IMR-90 (cell line): ENCODE data around the gene PARP6. TPM values are rescaled to one million over a fixed set of nuclear protein-coding genes. Genes with fewer than 3 reads are reported as not detected.
A peak's percentile ranks its signal among the peaks of the same experiment; 100 is the strongest.

Experiments
- ATAC-seq: fragments of 200-7000 bp; cut with Tn5 transposase; 2 replicates; pipeline ENCODE4 v1.9.1; 2020; ENCODE audit warnings: low read depth, mild to moderate bottlenecking, moderate library complexity
- BruUV-seq: library from RNA; stranded (reverse); fragments of 400-500 nt; replicated peaks from 2 replicates; lab custom pipeline; 2021; lab: Mats Ljungman, UMichigan
- CTCF ChIA-PET: fragments of 300-600 bp; formaldehyde crosslinking; extraction: SDS; loops from one replicate; lab custom pipeline; 2021; ENCODE audit warnings: antibody characterized with exemption; lab: Yijun Ruan, JAX
- POLR2A ChIA-PET: fragments of 300-600 bp; sonication (Branson Sonifier 250); formaldehyde crosslinking; loops from one replicate; lab custom pipeline; 2022; ENCODE audit warnings: antibody characterized with exemption; ENCODE audit not compliant: unreplicated experiment; lab: Charles Lee
- DNase-seq: peaks from one replicate; pipeline ENCODE4 v3.0.0; 2013
- H2AFZ ChIP-seq: replicated peaks from 2 replicates; pipeline ENCODE3; 2013; ENCODE audit warnings: low read length, mild to moderate bottlenecking; ENCODE audit not compliant: poor library complexity
- H2AK5ac ChIP-seq: 2 replicates; pipeline ENCODE4 v1.6.1; 2013; ENCODE audit warnings: low read depth, low read length, inconsistent platforms
- H2AK9ac ChIP-seq: replicated peaks from 2 replicates; pipeline ENCODE3; 2013; ENCODE audit warnings: mild to moderate bottlenecking, low read depth, low read length, moderate library complexity; ENCODE audit not compliant: poor library complexity
- H2BK120ac ChIP-seq: 2 replicates; pipeline ENCODE4 v1.6.1; 2013; ENCODE audit warnings: low read depth, low read length, inconsistent platforms
- H2BK15ac ChIP-seq: 3 replicates; pipeline ENCODE4 v1.6.1; 2013; ENCODE audit warnings: low read depth, low read length, inconsistent platforms
- H2BK20ac ChIP-seq: 2 replicates; pipeline ENCODE4 v1.6.1; 2013; ENCODE audit warnings: low read depth, mild to moderate bottlenecking, inconsistent platforms, low read length, moderate library complexity
- H2BK5ac ChIP-seq: 2 replicates; pipeline ENCODE4 v1.6.1; 2013; ENCODE audit warnings: mild to moderate bottlenecking, low read depth, low read length, inconsistent platforms; ENCODE audit not compliant: poor library complexity, severe bottlenecking
- H3K14ac ChIP-seq: replicated peaks from 2 replicates; pipeline ENCODE4 v1.6.1; 2013; ENCODE audit warnings: low read depth, low read length, inconsistent platforms
- H3K18ac ChIP-seq: 2 replicates; pipeline ENCODE4 v1.6.1; 2013; ENCODE audit warnings: low read depth, low read length, control low read depth
- H3K23ac ChIP-seq: 2 replicates; pipeline ENCODE4 v1.6.1; 2013; ENCODE audit warnings: low read depth, low read length, inconsistent platforms
- H3K27ac ChIP-seq: 2 replicates; pipeline ENCODE4 v1.5.1; 2013; ENCODE audit warnings: mild to moderate bottlenecking, control low read depth, low read length; ENCODE audit not compliant: insufficient read depth
- H3K27me3 ChIP-seq: 2 replicates; pipeline ENCODE4 v1.6.1; 2013; ENCODE audit warnings: low read length; ENCODE audit not compliant: control insufficient read depth, insufficient read depth
- H3K36me3 ChIP-seq: 2 replicates; pipeline ENCODE4 v1.6.1; 2013; ENCODE audit warnings: low read length, mixed read lengths; ENCODE audit not compliant: control insufficient read depth, insufficient read depth
- H3K4ac ChIP-seq: 2 replicates; pipeline ENCODE4 v1.6.1; 2013; ENCODE audit warnings: low read depth, low read length, inconsistent platforms
- H3K4me1 ChIP-seq: 2 replicates; pipeline ENCODE4 v1.6.1; 2013; ENCODE audit warnings: low read length, mixed read lengths; ENCODE audit not compliant: control insufficient read depth, insufficient read depth
- H3K4me2 ChIP-seq: 2 replicates; pipeline ENCODE4 v1.6.1; 2013; ENCODE audit warnings: low read depth, mild to moderate bottlenecking, control low read depth, low read length, moderate library complexity
- H3K4me3 ChIP-seq: 2 replicates; pipeline ENCODE4 v1.5.1; 2013; ENCODE audit warnings: low read depth, mild to moderate bottlenecking, control low read depth, low read length, moderate library complexity; ENCODE audit not compliant: insufficient read depth
- H3K56ac ChIP-seq: 2 replicates; pipeline ENCODE4 v1.6.1; 2013; ENCODE audit warnings: low read length, inconsistent platforms; ENCODE audit not compliant: insufficient read depth; ENCODE audit errors: extremely low read depth
- H3K79me1 ChIP-seq, 2 experiments: 2 replicates each; pipeline ENCODE4 v1.6.1; 2013; ENCODE audit warnings: low read length in 2 of 2, inconsistent platforms in 1 of 2, low read depth in 1 of 2
- H3K9ac ChIP-seq: 2 replicates; pipeline ENCODE4 v1.6.1; 2013; ENCODE audit warnings: low read depth, low read length, control low read depth
- H3K9me1 ChIP-seq: 2 replicates; pipeline ENCODE4 v1.6.1; 2013; ENCODE audit warnings: low read length, inconsistent platforms; ENCODE audit not compliant: insufficient read depth
- H3K9me3 ChIP-seq: 2 replicates; pipeline ENCODE4 v1.6.1; 2013; ENCODE audit warnings: low read length; ENCODE audit not compliant: control insufficient read depth, insufficient read depth
- H4K20me1 ChIP-seq: 2 replicates; pipeline ENCODE4 v1.6.1; 2013; ENCODE audit warnings: low read length, inconsistent platforms; ENCODE audit not compliant: insufficient read depth
- H4K5ac ChIP-seq: 2 replicates; pipeline ENCODE4 v1.6.1; 2013; ENCODE audit warnings: mild to moderate bottlenecking, low read depth, low read length, control low read depth
- H4K8ac ChIP-seq, 2 experiments: 2 replicates each; pipeline ENCODE4 v1.6.1; 2013; ENCODE audit warnings: low read depth in 2 of 2, low read length in 2 of 2, control low read depth in 1 of 2, inconsistent platforms in 1 of 2
- H4K91ac ChIP-seq: 2 replicates; pipeline ENCODE4 v1.6.1; 2013; ENCODE audit warnings: low read depth, low read length, inconsistent platforms; ENCODE audit not compliant: insufficient read depth
- BHLHE40 ChIP-seq: fragments of 150-350 bp; IDR thresholded peaks from 2 replicates; pipeline ENCODE4 v1.6.1; 2016; ENCODE audit warnings: mild to moderate bottlenecking, low read depth, low read length
- CEBPB ChIP-seq: IDR thresholded peaks from 2 replicates; pipeline ENCODE4 v1.6.1; 2012; ENCODE audit warnings: low read depth, low read length, improper control_type of control experiment
- CHD1 ChIP-seq: IDR thresholded peaks from 2 replicates; pipeline ENCODE4 v1.6.1; 2012; ENCODE audit warnings: low read depth, low read length, improper control_type of control experiment
- CTCF ChIP-seq: conservative IDR thresholded peaks from 2 replicates; pipeline ENCODE4 v1.5.1; 2012; ENCODE audit warnings: mild to moderate bottlenecking, low read depth, low read length, improper control_type of control experiment
- ELK1 ChIP-seq: fragments of 150-350 bp; IDR thresholded peaks from 2 replicates; pipeline ENCODE4 v1.6.1; 2016; ENCODE audit warnings: low read depth, mild to moderate bottlenecking, low read length, moderate library complexity, borderline replicate concordance
- FOS ChIP-seq: fragments of 150-350 bp; IDR thresholded peaks from 2 replicates; pipeline ENCODE4 v1.6.1; 2016; ENCODE audit warnings: low read depth, low read length
- MAFK ChIP-seq: IDR thresholded peaks from 2 replicates; pipeline ENCODE4 v1.6.1; 2012; ENCODE audit warnings: low read depth, low read length, improper control_type of control experiment
- MAZ ChIP-seq: IDR thresholded peaks from 2 replicates; pipeline ENCODE4 v1.6.1; 2012; ENCODE audit warnings: low read depth, mild to moderate bottlenecking, low read length, improper control_type of control experiment, moderate library complexity, borderline replicate concordance
- MXI1 ChIP-seq: IDR thresholded peaks from 2 replicates; pipeline ENCODE4 v1.6.1; 2012; ENCODE audit warnings: low read depth, mild to moderate bottlenecking, low read length, moderate library complexity, borderline replicate concordance
- NFE2L2 ChIP-seq: fragments of 150-350 bp; IDR thresholded peaks from 2 replicates; pipeline ENCODE4 v1.6.1; 2016; ENCODE audit warnings: low read depth, mild to moderate bottlenecking, low read length
- POLR2A ChIP-seq: IDR thresholded peaks from 2 replicates; pipeline ENCODE4 v1.6.1; 2012; ENCODE audit warnings: mild to moderate bottlenecking, low read depth, low read length
- RAD21 ChIP-seq: IDR thresholded peaks from 2 replicates; pipeline ENCODE4 v1.6.1; 2012; ENCODE audit warnings: low read length, improper control_type of control experiment
- RCOR1 ChIP-seq: IDR thresholded peaks from 2 replicates; pipeline ENCODE4 v1.6.1; 2012; ENCODE audit warnings: mild to moderate bottlenecking, low read length, improper control_type of control experiment; ENCODE audit not compliant: insufficient replicate concordance
- RFX5 ChIP-seq: IDR thresholded peaks from 2 replicates; pipeline ENCODE4 v1.8.0; 2012; ENCODE audit warnings: low read depth, mild to moderate bottlenecking, low read length, moderate library complexity
- SMC3 ChIP-seq: fragments of 150-350 bp; IDR thresholded peaks from 2 replicates; pipeline ENCODE4 v1.6.1; 2016; ENCODE audit warnings: low read depth, mild to moderate bottlenecking, antibody characterized with exemption, low read length, moderate library complexity
- WGBS, 2 experiments: methylation state at CpG; one replicate each; pipeline versions ENCODE4 v1.1.5 to v1.1.7; 2013; ENCODE audit warnings: missing lambda C conversion rate in 2 of 2; ENCODE audit not compliant: insufficient read length in 1 of 2; ENCODE audit errors: extremely low coverage in 2 of 2; 5-methylcytosine and 5-hydroxymethylcytosine counted together
- dilution Hi-C: fragments of 300-500 bp; cut with HindIII; formaldehyde crosslinking; loops from one replicate; pipeline ENCODE4 v1.14.3; 2018; ENCODE audit warnings: low sequenced_read_pairs; ENCODE audit not compliant: unreplicated experiment
- in situ Hi-C: fragments of 300-500 bp; cut with MboI; formaldehyde crosslinking; loops from 3 replicates; pipeline ENCODE4 v1.14.3; 2019; ENCODE audit warnings: low sequenced_read_pairs, inconsistent platforms, mixed read lengths
- intact Hi-C: fragments of 100-400 bp; cut with micrococcal nuclease; formaldehyde crosslinking; loops from 2 replicates; pipeline ENCODE4 v1.10.0; 2022
- polyA plus RNA-seq, 3 experiments: library from polyadenylated mRNA; depleted of rRNA; stranded (reverse); fragments of >200 nt; gene quantifications; 2 replicates each; pipeline ENCODE4 v1.2.3, GENCODE V29; 2012; ENCODE audit warnings: low replicate concordance in 1 of 3
- total RNA-seq: library from RNA; depleted of rRNA; stranded (reverse); fragments of >200 nt; gene quantifications from 2 replicates; pipeline ENCODE4 v1.2.3, GENCODE V29; 2012

PARP6 gene
- total and polyA plus RNA-seq, 2 of the 4 experiments (the other 2 are of a cell fraction) = 13.4 to 45.1 TPM

- H3K23ac ChIP-seq = peak overlapping the region; percentile 91
- dilution Hi-C loops = no loop called here
- BruUV-seq = no TSS peak
These were observed 44.6 kb downstream of the PARP6 start for GRCh38 chr15:72227720-72228119.

More at GRCh38 chr15:72227720-72228119, 44.6 kb downstream of the PARP6 start:
- Histone ChIP-seq H3K27ac (peak overlapping the region; percentile 100), H3K4me1 (peaks cover 27% of the 10 kb centered on the region), H3K4me3 (peak overlapping the region; percentile 44; the same call in 1 of the 2 replicates), H2BK5ac (peak overlapping the region; percentile 99), H4K5ac (peak overlapping the region; percentile 85), H3K4me2 (peak overlapping the region; percentile 96), H3K27me3 (no peaks in the 10 kb centered on the region), H4K20me1 (peaks cover 64% of the 10 kb centered on the region), H2AK9ac (no peak overlapping the region), H4K8ac (peak overlapping the region; percentile 46 to 89), H2BK20ac (peak overlapping the region; percentile 86; the same call in 1 of the 2 replicates), H3K9me3 (no peaks in the 10 kb centered on the region), H2AK5ac (peak overlapping the region; percentile 78), H3K56ac (peak overlapping the region; percentile 88), H3K9ac (peak overlapping the region; percentile 86), H3K36me3 (peaks cover 16% of the 10 kb centered on the region), H3K4ac (peak overlapping the region; percentile 87), H2BK15ac (peak overlapping the region; percentile 61; the same call in 1 of the 3 replicates), H3K9me1 (peaks cover 20% of the 10 kb centered on the region), H3K18ac (peak overlapping the region; percentile 92), H3K14ac (peak overlapping the region; percentile 96), H4K91ac (peak overlapping the region; percentile 58), H2AFZ (no peak overlapping the region), H3K79me1 (peaks cover 8 to 49% of the 10 kb centered on the region in 2 experiments; a peak in 2 of 4 replicates), H2BK120ac (peak overlapping the region; percentile 85)
- WGBS, 2 experiments = no CpG with 5 or more reads among the region's 4 CpGs
- CTCF ChIA-PET = no interaction called here
- in situ Hi-C loops (no loop called here), intact Hi-C loops (no loop called here)
- TF ChIP-seq SMC3 (no peak), NFE2L2 (0 out of 2 replicates have a peak, but pooled peaks have one; percentile 47), MXI1 (no peak), ELK1 (no peak), MAFK (no peak), BHLHE40 (no peak), MAZ (no peak), RCOR1 (no peak), RAD21 (no peak), CHD1 (no peak), FOS (no peak), POLR2A (0 out of 2 replicates have a peak, but pooled peaks have one; percentile 2), CTCF (no peak), RFX5 (no peak), CEBPB (no peak)
- POLR2A ChIA-PET = interaction anchor here (0.6 to 1.8 kb wide), 4 partner anchors 9 to 29 kb away, joined by 5 to 16 read pairs (median 10); no protein-coding TSS in a partner anchor
- ATAC-seq = no peak
- DNase-seq = no peak
